Activated naive CD8-positive, alpha-beta T cell (primary cell): ENCODE data around the gene SHROOM3.
"Not testable (repeated sequence)": the region's sequence is repeated elsewhere in the genome, so short reads cannot be mapped to it uniquely, and the experiment has no call there.

Source experiments
- H3K27ac Mint-ChIP-seq: one replicate; pipeline ENCODE4 v1.8.0; 2021; ENCODE audit warnings: mixed read lengths
- H3K27me3 Mint-ChIP-seq: one replicate; pipeline ENCODE4 v1.8.0; 2021; ENCODE audit warnings: mixed read lengths
- H3K36me3 Mint-ChIP-seq: one replicate; pipeline ENCODE4 v1.8.0; 2021; ENCODE audit warnings: mixed read lengths
- H3K4me1 Mint-ChIP-seq: one replicate; pipeline ENCODE4 v1.8.0; 2021; ENCODE audit warnings: low read depth, mixed read lengths
- H3K4me3 Mint-ChIP-seq: one replicate; pipeline ENCODE4 v1.8.0; 2021; ENCODE audit warnings: mild to moderate bottlenecking, mixed read lengths
- H3K9me3 Mint-ChIP-seq: one replicate; pipeline ENCODE4 v1.8.0; 2021; ENCODE audit warnings: low read depth, mixed read lengths

Gene SHROOM3

GRCh38 chr4:76430519-76431388, 4.3 kb upstream of the SHROOM3 start:
- Mint-ChIP-seq H3K4me1 (peaks cover 3% of the 10 kb centered on the region), H3K4me3 (no peak overlapping the region), H3K27ac (no peak overlapping the region), H3K36me3 (no peaks in the 10 kb centered on the region), H3K27me3 (peaks cover 9% of the 10 kb centered on the region), H3K9me3 (no peaks in the 10 kb centered on the region)

- H3K9me3 Mint-ChIP-seq = no peaks in the 10 kb centered on the region
- H3K36me3 Mint-ChIP-seq = no peaks in the 10 kb centered on the region
- H3K27me3 Mint-ChIP-seq = peaks cover 10% of the 10 kb centered on the region
- peaks cover 3% of the 10 kb centered on the region for H3K4me1 Mint-ChIP-seq
- H3K4me3 Mint-ChIP-seq = no peak overlapping the region
- no peak overlapping the region for H3K27ac Mint-ChIP-seq
Observed at GRCh38 chr4:76435528-76436319, 695 bp downstream of the SHROOM3 start.

DNA sequence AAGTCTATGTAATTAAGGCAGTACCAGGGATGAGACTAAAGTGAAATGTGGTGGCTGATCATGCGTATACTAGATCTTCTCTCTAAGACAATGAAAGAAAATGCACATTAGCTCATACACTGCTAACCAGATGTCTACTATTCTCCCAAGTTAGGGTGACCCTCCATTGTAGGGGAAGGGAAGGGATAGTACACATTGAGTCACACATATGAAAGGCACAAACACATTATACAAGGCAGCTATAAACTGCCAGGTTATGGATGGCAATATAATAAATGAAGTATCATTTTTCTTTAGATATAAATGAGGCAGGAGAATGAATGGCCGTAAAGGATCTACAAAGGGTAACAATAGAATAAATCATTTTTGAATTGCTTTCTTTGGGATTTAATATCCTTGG, 4.5 kb downstream of the SHROOM3 start:
- Mint-ChIP-seq H3K4me1 (peaks cover 3% of the 10 kb centered on the region), H3K4me3 (no peak overlapping the region), H3K27ac (no peak overlapping the region), H3K9me3 (no peaks in the 10 kb centered on the region), H3K27me3 (peaks cover 11% of the 10 kb centered on the region), H3K36me3 (no peaks in the 10 kb centered on the region)

GRCh38 chr4:76441881-76442280, 6.9 kb downstream of the SHROOM3 start:
- H3K9me3 Mint-ChIP-seq = no peaks in the 10 kb centered on the region
- H3K27ac Mint-ChIP-seq = no peak overlapping the region
- H3K27me3 Mint-ChIP-seq = peaks cover 8% of the 10 kb centered on the region
- no peak overlapping the region for H3K4me3 Mint-ChIP-seq
- H3K36me3 Mint-ChIP-seq = no peaks in the 10 kb centered on the region
- no peaks in the 10 kb centered on the region for H3K4me1 Mint-ChIP-seq

DNA sequence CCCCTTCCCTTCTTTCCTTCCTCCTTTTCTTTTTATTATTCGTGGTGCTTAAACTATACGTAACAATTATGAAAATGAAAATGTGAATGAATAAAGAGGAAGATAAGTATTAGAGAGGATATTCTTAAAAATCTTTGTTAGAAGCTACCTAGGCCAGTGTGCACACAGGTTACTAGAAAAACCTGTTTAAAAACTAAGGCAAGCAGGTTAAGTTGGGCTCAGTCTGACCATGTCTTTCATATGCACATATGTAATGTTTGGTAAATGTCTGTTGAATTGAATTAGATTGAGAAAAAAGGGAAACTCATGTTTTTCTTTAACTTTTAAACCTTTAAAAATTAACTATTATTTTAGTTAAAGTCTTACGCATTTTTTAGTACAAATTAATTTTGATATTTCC, 7.8 kb downstream of the SHROOM3 start:
- Mint-ChIP-seq H3K36me3 (no peaks in the 10 kb centered on the region), H3K27me3 (peaks cover 8% of the 10 kb centered on the region), H3K9me3 (no peaks in the 10 kb centered on the region), H3K27ac (no peak overlapping the region), H3K4me3 (no peak overlapping the region), H3K4me1 (no peaks in the 10 kb centered on the region)

GRCh38 chr4:76443376-76443775, 8.3 kb downstream of the SHROOM3 start:
- no peaks in the 10 kb centered on the region for H3K4me1 Mint-ChIP-seq
- peaks cover 8% of the 10 kb centered on the region for H3K27me3 Mint-ChIP-seq
- H3K36me3 Mint-ChIP-seq = no peaks in the 10 kb centered on the region
- no peak overlapping the region for H3K4me3 Mint-ChIP-seq
- no peaks in the 10 kb centered on the region for H3K9me3 Mint-ChIP-seq
- no peak overlapping the region for H3K27ac Mint-ChIP-seq

GRCh38 chr4:76445911-76446310, 10.9 kb downstream of the SHROOM3 start:
- no peaks in the 10 kb centered on the region for H3K9me3 Mint-ChIP-seq
- no peaks in the 10 kb centered on the region for H3K36me3 Mint-ChIP-seq
- no peak overlapping the region for H3K27ac Mint-ChIP-seq
- H3K4me1 Mint-ChIP-seq = no peaks in the 10 kb centered on the region
- H3K4me3 Mint-ChIP-seq = no peak overlapping the region
- H3K27me3 Mint-ChIP-seq = peaks cover 4% of the 10 kb centered on the region

- Mint-ChIP-seq H3K36me3 (no peaks in the 10 kb centered on the region), H3K9me3 (no peaks in the 10 kb centered on the region), H3K27me3 (peaks cover 3% of the 10 kb centered on the region), H3K4me1 (no peaks in the 10 kb centered on the region), H3K27ac (no peak overlapping the region), H3K4me3 (no peak overlapping the region)
Observed at GRCh38 chr4:76447393-76447851, 12.4 kb downstream of the SHROOM3 start.

DNA sequence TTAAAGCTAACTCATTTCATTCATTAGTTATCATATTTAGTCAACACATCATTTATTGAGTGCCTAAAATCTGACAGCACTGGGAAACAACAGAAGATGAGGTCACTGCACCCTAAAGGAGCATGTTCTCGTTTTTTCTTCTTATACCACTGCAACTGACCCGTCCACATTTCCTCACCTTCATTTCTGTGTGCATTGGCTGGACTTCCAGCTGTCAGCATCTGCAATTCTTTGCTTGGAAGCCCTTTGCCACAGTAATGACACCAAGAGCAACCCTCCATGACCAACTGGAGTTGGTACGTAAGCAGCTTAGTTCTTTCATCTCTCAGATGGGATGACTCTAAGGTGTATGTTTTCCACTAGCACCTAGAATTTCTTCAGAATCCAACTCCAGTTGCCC, 13.2 kb downstream of the SHROOM3 start:
- no peaks in the 10 kb centered on the region for H3K4me1 Mint-ChIP-seq
- no peak overlapping the region for H3K4me3 Mint-ChIP-seq
- peaks cover 3% of the 10 kb centered on the region for H3K27me3 Mint-ChIP-seq
- no peak overlapping the region for H3K27ac Mint-ChIP-seq
- no peaks in the 10 kb centered on the region for H3K36me3 Mint-ChIP-seq
- H3K9me3 Mint-ChIP-seq = no peaks in the 10 kb centered on the region

GRCh38 chr4:76449362-76449767, 14.3 kb downstream of the SHROOM3 start:
- Mint-ChIP-seq H3K4me1 (no peaks in the 10 kb centered on the region), H3K4me3 (no peak overlapping the region), H3K36me3 (no peaks in the 10 kb centered on the region), H3K9me3 (no peaks in the 10 kb centered on the region), H3K27ac (no peak overlapping the region), H3K27me3 (peaks cover 6% of the 10 kb centered on the region)

DNA sequence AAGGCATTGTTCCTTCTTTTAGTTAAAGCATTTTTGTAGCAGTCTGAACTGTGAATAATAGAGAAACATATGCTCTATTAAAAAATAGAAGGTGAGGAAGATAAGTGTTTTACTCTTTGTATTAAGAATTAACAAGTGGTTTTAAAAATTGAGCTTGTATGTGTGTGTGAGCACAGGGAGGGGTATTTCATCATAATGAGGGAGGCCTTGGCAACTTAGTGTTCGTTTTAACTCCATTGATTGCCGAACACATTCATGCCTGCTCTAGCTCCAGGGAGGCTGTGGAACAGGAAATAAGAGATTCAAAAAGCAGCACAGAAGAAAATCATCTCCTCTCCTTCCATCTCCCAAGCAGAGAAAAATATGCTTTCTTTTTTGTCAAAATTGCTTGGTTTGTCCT, 14.8 kb downstream of the SHROOM3 start:
- Mint-ChIP-seq H3K36me3 (no peaks in the 10 kb centered on the region), H3K27ac (no peak overlapping the region), H3K9me3 (no peaks in the 10 kb centered on the region), H3K4me3 (no peak overlapping the region), H3K4me1 (no peaks in the 10 kb centered on the region), H3K27me3 (peaks cover 6% of the 10 kb centered on the region)

DNA sequence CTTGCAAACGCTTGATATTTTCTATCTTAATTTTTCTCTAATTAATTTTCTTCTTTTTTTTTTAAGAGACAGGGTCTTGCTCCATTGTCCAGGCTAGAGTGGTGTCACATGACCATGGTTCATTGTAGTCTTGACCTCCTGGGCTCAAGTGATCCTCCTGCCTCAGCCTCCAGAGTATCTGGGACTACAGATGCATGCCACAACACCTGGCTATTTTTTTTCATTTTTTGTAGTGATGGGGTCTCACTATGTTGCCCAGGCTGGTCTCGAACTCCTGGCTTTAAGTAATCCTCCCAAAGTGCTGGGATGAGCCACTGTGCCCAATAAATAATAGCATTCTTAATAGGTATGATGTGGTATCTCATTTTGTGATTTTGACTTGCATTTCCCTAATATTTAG, 18.2 kb downstream of the SHROOM3 start:
- H3K27ac Mint-ChIP-seq = no peak overlapping the region
- H3K36me3 Mint-ChIP-seq = no peaks in the 10 kb centered on the region
- no peaks in the 10 kb centered on the region for H3K9me3 Mint-ChIP-seq
- no peaks in the 10 kb centered on the region for H3K4me1 Mint-ChIP-seq
- H3K4me3 Mint-ChIP-seq = no peak overlapping the region
- peaks cover 8% of the 10 kb centered on the region for H3K27me3 Mint-ChIP-seq

DNA sequence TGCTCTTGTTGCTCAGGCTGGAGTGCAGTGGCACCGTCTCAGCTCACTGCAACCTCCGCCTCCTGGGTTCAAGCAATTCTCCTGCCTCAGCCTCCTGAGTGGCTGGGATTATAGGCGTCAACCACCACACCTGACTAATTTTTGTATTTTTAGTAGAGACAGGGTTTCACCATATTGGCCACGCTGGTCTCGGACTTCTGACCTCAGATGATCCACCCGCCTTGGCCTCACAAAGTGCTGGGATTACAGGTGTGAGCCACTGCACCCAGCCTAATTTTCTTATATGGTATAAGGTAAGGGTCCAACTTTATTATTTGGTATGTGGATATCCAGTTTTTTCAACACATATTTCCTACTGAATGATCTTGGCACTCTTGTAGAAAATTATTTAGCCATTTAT, 19.0 kb downstream of the SHROOM3 start:
- not testable (repeated sequence) for H3K27ac Mint-ChIP-seq, H3K9me3 Mint-ChIP-seq, H3K27me3 Mint-ChIP-seq, H3K4me3 Mint-ChIP-seq, H3K4me1 Mint-ChIP-seq, H3K36me3 Mint-ChIP-seq

DNA sequence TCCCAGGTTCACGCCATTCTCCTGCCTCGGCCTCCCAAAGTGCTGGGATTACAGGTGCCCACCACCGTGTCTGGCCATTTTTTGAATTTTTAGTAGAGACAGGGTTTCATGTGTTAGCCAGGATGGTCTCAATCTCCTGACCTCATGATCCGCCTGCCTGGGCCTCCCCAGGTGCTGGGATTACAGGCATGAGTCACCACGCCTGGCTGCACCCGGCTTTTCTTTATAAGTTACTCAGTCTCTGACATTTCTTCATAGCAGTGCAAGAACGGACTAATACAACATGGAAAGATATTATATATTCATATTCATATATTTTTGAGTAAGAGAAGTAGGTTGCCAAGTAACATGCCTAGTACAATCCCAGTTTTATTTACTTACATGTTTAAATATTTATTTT, 22.9 kb downstream of the SHROOM3 start:
- H3K27me3 Mint-ChIP-seq = peaks cover 7% of the 10 kb centered on the region
- H3K4me1 Mint-ChIP-seq = no peaks in the 10 kb centered on the region
- no peak overlapping the region for H3K27ac Mint-ChIP-seq
- peaks cover 3% of the 10 kb centered on the region for H3K9me3 Mint-ChIP-seq
- H3K36me3 Mint-ChIP-seq = no peaks in the 10 kb centered on the region
- no peak overlapping the region for H3K4me3 Mint-ChIP-seq

DNA sequence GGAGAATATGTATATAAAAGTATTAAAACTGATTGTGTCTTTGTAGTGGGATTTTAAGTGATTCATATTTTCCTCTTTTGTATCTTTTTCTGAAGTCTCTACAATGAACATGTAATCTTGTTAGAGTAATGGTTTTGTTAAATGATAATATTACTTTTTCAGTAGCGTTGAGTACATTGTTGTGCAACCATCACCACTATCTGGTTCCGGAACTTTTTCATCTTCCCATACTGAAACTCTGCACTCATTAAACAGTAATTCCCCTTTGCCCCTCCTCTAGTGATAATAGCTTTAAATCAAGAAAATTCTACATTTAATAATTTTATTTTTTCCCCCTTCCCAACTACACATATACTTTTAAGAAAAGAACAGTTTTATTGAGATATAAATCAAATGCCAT, 23.3 kb downstream of the SHROOM3 start:
- no peaks in the 10 kb centered on the region for H3K36me3 Mint-ChIP-seq
- H3K27ac Mint-ChIP-seq = no peak overlapping the region
- H3K4me3 Mint-ChIP-seq = no peak overlapping the region
- peaks cover 7% of the 10 kb centered on the region for H3K27me3 Mint-ChIP-seq
- peaks cover 7% of the 10 kb centered on the region for H3K9me3 Mint-ChIP-seq
- no peaks in the 10 kb centered on the region for H3K4me1 Mint-ChIP-seq
